ENCODE results near the gene SCML2.
"Not testable (repeated sequence)": the region's sequence is repeated elsewhere in the genome, so short reads cannot be mapped to it uniquely, and the experiment has no call there.

SCML2 gene

GRCh38 chrX:18354369-18355223 lies at the start of gene SCML2:
Gene SCML2, minus strand, starts transcription at chrX:18354688. Its CDS starts 20,617 bp downstream, at chrX:18334071.
- DNase-seq = no peak

- no peak for DNase-seq
Measured at GRCh38 chrX:18401848-18402213, 47.3 kb upstream of the SCML2 start.

DNA sequence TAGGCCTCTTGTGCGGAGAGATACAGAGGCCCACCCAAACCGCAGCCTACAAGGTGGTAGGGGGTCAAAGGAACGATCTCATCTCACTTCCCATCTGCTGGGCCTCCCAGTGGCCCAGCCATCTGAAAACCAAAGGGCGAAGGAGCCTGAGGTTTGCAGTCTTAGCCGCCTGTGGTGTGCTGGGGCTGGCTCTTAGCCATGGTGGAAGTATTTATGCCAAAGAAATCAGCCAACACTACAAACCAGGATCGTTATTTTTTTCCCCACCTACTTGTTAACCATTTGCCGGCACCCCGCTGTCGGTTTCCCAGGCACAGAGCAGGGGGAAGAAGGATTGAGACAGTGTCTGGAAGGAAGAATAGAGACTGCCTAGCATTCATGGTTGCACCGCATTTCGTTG lies 40.0 kb upstream of the SCML2 start:
- no peak for DNase-seq

GRCh38 chrX:18390941-18391538 lies 36.6 kb upstream of the SCML2 start:
- DNase-seq = peak; percentile 36

DNA sequence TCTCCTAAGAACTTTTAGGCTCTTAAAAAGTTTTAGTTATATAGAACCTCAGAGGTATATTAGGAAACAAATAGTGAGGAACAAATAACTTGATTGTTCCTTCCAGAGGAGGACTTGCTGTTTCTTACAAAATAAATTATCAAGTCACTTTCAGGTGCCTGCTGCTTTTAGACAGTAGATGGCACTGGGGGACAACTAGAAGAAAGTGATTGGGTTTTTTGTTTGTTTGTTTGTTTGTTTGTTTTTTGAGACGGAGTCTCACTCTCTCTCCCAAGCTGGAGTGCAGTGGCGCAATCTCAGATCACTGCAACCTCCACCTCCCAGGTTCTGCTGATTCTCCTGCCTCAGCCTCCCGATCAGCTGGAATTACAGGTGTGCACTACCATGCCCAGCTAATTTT lies 35.5 kb upstream of the SCML2 start:
- no peak for DNase-seq

DNA sequence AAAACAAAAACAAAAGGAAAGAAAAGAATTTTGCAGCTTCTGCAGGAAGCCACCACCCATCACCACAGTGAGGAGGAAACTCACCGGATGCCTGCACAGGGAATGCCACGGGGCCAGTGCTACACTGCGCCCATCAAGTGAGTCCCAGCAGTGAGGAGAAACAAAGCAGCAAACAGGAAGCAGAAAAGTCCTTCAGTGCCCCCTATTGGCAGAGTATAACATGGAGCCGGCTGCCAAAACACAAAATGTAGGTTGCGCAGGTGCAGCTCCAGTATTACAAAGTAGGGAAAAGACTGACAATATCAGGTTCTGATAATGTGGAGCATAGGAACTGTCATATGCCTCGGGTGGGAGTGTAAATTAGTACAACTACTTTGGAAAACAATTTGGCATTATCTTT lies 23.3 kb upstream of the SCML2 start:
- no peak for DNase-seq

GRCh38 chrX:18375131-18375805 lies 20.8 kb upstream of the SCML2 start:
- DNase-seq = not testable (repeated sequence)

DNA sequence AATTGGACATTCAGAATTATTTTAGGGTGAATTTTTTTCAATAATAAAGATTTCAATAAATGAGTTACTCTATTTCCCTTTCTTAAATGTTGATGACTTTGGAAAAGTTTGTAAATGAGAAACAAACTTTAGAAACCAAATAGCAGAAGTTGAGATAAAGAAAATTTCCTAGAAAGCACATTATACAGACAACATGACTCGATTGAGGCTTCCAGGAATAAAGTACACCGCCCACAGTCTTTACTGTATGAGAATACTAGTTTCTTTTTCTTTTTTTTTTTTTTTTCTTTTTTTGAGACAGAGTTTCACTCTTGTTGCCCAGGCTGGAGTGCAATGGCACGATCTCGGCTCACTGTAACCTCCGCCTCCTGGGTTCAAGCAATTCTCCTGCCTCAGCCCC lies 14.6 kb upstream of the SCML2 start:
- DNase-seq = not testable (repeated sequence)

- no peak for DNase-seq
Measured at GRCh38 chrX:18368402-18368801, 13.9 kb upstream of the SCML2 start.

DNA sequence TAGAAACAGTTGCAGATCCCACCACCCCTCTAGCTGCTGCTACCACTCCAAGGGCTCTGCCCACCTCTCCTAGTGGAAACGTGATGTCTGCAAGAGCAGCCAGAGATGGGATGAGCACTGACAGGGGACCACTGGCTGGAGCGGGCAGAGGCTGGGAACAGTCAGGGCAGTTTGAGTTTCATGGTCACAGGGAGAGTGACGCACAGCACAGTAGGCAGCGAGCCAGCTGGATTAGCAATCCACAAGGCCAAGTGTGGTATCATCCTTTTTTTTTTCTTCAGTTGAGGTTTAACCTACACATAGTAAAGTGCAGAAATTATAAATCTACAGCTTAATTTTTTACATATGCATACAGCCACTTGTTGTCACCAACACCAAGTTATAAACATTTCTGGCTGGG lies 6.4 kb upstream of the SCML2 start:
- no peak for DNase-seq

DNA sequence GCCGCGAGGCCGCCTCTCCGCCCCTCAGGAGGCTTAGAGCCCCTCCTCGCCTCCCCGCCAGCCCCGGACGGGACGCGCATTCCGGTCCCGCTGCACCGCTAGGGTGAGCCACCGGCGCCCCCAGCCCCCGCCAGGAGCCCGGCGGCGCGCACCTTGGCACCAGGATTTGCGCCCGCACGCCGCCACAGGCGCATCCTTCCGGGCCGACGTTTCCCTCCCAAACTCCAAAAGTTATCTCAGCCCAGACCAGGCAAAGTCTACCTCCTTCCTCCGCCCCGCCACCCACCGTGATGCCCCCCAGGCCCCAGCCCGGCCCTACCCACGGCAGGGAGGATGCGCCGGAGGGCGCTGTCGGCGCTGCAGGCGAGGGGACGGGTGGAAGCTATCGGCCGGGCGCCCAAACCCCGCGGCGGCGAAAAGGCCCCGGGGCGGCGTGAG lies 538 bp downstream of the SCML2 start:
- no peak for DNase-seq

DNA sequence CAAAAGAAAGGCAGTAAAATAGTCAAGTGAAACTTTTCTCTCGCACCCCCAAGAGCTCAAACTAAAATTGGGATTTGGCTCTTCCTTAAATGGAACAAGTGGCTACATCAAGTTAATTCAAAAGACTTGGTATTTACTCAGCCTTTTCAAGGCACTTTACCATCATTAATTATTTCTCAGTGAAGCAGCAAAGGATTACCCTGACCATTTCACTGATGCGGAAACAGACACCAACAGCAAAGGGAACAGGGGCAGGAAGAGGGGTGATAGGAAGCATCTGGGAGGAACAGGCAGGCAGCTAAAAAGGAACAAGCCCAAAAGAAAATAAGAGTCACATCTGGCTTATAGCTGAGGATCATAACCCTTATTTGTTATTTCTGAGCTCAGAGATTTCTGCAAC lies 2.7 kb downstream of the SCML2 start:
- DNase-seq = no peak

DNA sequence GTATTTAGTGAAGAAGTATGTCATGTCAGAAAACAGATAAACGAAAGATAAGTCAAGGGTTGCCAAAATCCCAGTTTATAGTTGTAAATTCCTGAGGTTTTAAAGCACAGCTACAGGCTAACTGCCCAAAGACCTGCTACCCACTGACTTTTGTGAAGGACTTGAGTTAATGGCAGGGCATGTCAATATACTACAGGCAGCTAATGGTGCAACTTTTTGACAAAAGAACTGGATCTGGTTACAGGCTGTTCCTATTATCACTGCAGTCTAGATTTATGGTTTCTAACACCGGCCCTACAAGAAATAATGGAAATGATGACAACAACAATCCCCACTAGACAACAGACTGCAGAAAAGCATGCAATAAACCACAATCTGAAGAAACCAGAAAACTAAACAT lies 6.4 kb downstream of the SCML2 start:
- no peak for DNase-seq

GRCh38 chrX:18309401-18309800 lies 45.1 kb downstream of the SCML2 start:
- no peak for DNase-seq

- DNase-seq = no peak
Measured at GRCh38 chrX:18297251-18297650, 57.2 kb downstream of the SCML2 start.

- DNase-seq = no peak
Measured at GRCh38 chrX:18294893-18295292, 59.6 kb downstream of the SCML2 start.

- DNase-seq = no peak
Measured at GRCh38 chrX:18291006-18291545, 63.4 kb downstream of the SCML2 start.

DNA sequence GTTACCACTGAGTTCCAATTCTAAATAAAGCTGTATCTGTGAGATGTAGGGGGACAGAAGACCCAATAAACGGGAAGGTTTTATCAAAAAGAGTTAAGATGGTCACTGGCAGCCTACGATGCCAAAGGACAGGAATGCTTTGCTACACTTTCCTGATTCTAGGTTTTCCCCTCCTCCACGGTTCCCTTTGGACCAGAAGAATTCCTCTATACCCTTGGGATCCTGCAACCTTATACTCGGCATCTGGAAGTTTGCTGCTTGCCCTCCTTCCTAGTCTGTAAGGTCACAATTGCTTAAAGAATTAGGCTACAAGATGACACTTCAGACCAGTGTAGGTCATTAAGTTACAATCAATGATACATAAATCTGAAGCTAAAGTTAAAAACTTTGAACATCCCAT lies 64.3 kb downstream of the SCML2 start:
- DNase-seq = no peak

- no peak for DNase-seq
Measured at GRCh38 chrX:18288716-18289115, 65.8 kb downstream of the SCML2 start.

DNA sequence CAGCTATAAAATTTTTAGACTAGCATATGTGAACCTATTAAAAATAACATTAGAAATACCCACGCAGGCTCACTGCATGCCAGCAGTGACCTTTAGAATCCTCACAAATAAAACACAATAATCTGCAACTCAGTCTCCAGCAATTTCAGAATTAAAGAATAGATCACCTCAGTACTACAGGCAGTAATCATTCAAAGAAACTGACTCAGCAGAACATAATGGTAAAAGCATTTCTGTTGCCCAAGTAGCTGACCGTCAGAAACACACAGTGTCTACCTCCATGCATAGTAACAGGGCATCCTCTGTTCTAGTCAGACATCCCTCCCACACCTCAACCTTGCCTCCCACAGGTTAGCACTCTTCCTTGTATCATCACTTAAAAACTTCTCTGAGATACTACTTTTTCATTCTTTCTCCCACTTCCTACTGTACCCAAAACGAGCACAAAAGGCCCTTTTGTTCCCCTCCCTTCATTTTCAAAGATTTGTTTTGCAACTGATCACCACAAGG lies 68.1 kb downstream of the SCML2 start:
- no peak for DNase-seq

DNA sequence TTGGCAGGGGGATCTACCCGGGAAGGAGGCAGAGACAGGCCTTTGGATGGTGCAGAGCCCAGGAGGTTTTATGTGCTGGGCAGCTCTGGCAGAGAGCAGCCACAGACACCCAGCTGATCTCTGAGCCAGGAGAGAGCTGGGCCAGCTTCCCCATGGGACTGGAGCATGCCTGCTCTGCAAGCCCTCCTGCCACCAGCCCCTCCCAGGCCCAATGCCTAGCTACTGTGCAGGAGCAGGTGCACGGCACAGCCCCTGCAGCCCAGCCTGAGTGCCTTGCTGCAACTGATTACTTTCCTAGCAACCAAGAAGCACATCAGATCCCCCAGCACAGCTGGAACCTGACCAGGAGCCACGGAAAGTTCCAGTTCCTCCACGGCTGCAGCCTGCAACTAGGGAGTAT lies 76.0 kb downstream of the SCML2 start:
- no peak for DNase-seq

GRCh38 chrX:18272222-18272621 lies 82.3 kb downstream of the SCML2 start:
- no peak for DNase-seq

DNA sequence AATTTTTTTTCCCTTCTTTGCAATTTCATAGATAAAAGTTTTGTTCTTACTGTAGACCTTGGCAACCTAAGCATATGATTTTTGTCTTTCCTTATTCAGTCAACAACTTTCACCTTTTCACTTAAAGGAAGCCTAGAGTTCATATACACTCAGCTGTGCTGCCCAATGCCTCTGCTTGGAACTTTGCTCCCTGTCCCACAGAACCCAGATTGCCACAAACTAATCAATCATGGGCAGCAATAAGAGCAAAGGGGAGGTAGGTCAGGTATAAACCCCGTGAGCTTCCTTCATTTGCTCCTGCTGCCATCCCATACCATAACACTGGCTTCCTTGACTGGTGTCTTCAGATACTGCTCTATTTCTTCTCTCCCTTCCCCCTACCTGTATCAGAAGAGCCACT lies 82.8 kb downstream of the SCML2 start:
- DNase-seq = no peak

GRCh38 chrX:18271309-18271708 lies 83.2 kb downstream of the SCML2 start:
- no peak for DNase-seq
